ENCODE measurements around the gene CLTB.

The CLTB gene

DNA sequence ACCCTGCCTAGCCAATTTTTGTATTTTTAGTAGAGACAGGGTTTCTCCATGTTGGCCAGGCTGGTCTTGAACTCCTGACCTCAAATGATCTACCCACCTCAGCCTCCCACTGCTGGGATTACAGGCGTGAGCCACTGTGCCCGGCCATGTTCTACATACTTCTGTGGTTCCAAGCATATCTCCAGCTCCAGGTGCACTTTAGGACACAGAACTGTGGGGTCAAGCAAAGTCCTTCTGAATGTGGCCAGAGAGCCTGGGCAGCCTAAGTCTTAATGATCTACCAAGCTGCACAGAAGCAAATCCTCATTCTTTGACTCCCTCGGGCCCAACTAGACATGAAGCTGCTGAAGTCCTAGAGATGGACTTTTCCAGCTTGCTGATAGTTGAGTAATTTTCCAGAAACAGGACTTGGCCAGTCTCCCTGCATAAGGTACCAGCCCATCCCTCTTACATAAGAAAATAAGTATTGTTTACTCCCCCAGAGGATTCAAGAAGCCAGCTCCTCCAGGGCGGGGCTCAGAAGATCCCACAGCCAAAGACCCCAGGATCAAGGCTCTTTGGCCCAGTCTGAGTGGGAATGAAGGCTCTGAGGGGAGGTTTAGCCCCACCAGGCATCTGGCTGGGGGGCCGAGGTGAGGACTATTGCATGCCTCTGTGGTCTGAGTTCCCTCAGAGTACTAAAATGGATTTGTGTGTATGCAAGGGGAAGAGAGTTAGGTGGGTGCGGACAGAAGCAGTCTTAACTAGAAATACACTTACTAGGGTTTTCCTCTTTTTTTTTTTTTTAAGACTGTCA, 8.7 kb downstream of the CLTB start:
- DNase-seq (ENCODE audit: low spot score) (no peak), ATAC-seq (ENCODE audit: low read depth) (no peak)
- TF ChIP-seq, protein P1, sequence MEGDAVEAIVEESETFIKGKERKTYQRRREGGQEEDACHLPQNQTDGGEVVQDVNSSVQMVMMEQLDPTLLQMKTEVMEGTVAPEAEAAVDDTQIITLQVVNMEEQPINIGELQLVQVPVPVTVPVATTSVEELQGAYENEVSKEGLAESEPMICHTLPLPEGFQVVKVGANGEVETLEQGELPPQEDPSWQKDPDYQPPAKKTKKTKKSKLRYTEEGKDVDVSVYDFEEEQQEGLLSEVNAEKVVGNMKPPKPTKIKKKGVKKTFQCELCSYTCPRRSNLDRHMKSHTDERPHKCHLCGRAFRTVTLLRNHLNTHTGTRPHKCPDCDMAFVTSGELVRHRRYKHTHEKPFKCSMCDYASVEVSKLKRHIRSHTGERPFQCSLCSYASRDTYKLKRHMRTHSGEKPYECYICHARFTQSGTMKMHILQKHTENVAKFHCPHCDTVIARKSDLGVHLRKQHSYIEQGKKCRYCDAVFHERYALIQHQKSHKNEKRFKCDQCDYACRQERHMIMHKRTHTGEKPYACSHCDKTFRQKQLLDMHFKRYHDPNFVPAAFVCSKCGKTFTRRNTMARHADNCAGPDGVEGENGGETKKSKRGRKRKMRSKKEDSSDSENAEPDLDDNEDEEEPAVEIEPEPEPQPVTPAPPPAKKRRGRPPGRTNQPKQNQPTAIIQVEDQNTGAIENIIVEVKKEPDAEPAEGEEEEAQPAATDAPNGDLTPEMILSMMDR (IDR thresholded peaks at IDR 0.05; ENCODE audit: poor library complexity, severe bottlenecking): no peak
- no peak overlapping the region for H3K27ac ChIP-seq (ENCODE audit: poor library complexity, severe bottlenecking)
- no peaks in the 10 kb centered on the region for H3K9me3 ChIP-seq (ENCODE audit: severe bottlenecking)
- peaks cover 71% of the 10 kb centered on the region for H3K36me3 ChIP-seq (ENCODE audit: low read depth)
- no peak overlapping the region for H3K4me3 ChIP-seq (ENCODE audit: severe bottlenecking)
- H3K4me1 ChIP-seq (ENCODE audit: insufficient read depth, poor library complexity, severe bottlenecking): peaks cover 32% of the 10 kb centered on the region
- no peaks in the 10 kb centered on the region for H3K27me3 ChIP-seq (ENCODE audit: insufficient read depth, poor library complexity, severe bottlenecking)

DNA sequence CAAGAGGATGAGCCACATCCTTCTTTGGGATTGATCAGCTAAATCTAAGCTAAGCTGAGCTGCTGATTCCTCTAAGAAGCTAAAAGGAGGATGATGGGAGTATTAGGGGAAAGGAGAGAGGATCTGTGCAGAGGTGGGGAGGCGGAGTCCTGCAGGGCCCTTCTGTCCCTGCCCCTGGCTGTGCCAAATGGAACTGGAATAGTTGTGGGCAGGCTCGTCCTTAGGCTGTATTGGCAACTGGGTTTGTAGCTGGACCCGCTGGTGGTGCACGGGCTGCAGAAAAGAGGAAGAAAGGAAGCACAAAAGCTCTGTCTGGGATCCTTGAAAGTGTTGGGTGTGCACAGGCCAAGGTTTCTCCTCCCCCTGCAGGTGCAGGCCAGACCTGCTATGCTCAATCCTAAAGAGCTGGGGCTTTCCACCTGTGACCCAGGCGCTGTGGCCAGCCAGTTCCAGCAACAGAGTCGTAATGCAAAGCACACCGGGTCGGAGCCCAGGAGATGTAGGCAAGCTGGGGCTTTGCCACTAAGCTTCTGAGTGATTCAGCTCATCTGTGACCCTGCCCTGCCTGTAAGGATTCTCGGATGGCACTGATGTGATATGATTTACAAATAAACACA, 9.8 kb downstream of the CLTB start:
- ATAC-seq (ENCODE audit: low read depth): no peak
- Histone ChIP-seq H3K36me3 (ENCODE audit: low read depth) (peaks cover 74% of the 10 kb centered on the region), H3K4me1 (ENCODE audit: insufficient read depth, poor library complexity, severe bottlenecking) (peaks cover 25% of the 10 kb centered on the region), H3K27me3 (ENCODE audit: insufficient read depth, poor library complexity, severe bottlenecking) (no peaks in the 10 kb centered on the region), H3K4me3 (ENCODE audit: severe bottlenecking) (no peak overlapping the region), H3K9me3 (ENCODE audit: severe bottlenecking) (no peaks in the 10 kb centered on the region), H3K27ac (ENCODE audit: poor library complexity, severe bottlenecking) (no peak overlapping the region)
- TF ChIP-seq, protein P1 (IDR thresholded peaks at IDR 0.05; ENCODE audit: poor library complexity, severe bottlenecking): no peak
- DNase-seq (ENCODE audit: low spot score): no peak

DNA sequence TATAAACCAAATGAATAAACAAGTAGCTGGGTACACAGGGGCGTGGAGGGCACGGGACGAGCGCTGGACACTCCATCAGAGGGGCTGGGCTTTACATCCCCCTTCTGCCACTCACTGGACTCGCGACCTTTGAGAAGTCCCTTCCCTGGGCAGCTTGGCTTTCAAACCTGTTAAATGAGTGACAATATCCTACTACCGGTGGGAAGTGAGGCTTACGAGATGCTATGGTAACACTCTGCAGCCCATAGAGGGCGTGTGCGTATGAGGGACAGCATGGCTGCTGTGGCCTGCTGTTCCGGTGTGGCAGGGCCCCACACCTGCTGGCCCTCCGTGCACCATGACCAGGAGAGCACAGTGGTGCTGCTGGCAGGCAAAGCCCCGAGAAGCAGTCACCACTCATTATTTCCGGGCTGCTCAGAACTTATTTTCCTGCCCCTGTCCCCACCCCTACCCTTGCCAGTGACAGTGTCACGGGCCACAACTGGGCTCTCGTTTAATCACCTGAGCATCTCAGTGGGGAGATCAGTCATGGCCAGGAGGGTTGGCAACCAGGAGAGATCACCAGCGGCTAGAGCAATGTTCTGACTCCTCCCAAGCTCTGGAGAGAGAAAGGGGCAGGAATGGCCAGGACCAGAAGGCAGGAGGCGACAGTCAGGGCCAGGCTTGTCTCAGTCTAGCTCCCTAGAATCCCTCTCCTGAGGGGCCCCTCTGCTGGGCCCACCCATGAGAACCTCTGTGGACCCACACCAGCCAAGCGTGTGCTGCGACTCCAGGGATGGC, 10.5 kb downstream of the CLTB start:
- TF ChIP-seq, protein P1 (IDR thresholded peaks at IDR 0.05; ENCODE audit: poor library complexity, severe bottlenecking): peak; percentile 20
- H3K4me1 ChIP-seq (ENCODE audit: insufficient read depth, poor library complexity, severe bottlenecking): peaks cover 25% of the 10 kb centered on the region
- DNase-seq (ENCODE audit: low spot score): no peak
- peaks cover 74% of the 10 kb centered on the region for H3K36me3 ChIP-seq (ENCODE audit: low read depth)
- no peaks in the 10 kb centered on the region for H3K27me3 ChIP-seq (ENCODE audit: insufficient read depth, poor library complexity, severe bottlenecking)
- no peak for ATAC-seq (ENCODE audit: low read depth)
- H3K4me3 ChIP-seq (ENCODE audit: severe bottlenecking): no peak overlapping the region
- H3K9me3 ChIP-seq (ENCODE audit: severe bottlenecking): no peaks in the 10 kb centered on the region
- no peak overlapping the region for H3K27ac ChIP-seq (ENCODE audit: poor library complexity, severe bottlenecking)

DNA sequence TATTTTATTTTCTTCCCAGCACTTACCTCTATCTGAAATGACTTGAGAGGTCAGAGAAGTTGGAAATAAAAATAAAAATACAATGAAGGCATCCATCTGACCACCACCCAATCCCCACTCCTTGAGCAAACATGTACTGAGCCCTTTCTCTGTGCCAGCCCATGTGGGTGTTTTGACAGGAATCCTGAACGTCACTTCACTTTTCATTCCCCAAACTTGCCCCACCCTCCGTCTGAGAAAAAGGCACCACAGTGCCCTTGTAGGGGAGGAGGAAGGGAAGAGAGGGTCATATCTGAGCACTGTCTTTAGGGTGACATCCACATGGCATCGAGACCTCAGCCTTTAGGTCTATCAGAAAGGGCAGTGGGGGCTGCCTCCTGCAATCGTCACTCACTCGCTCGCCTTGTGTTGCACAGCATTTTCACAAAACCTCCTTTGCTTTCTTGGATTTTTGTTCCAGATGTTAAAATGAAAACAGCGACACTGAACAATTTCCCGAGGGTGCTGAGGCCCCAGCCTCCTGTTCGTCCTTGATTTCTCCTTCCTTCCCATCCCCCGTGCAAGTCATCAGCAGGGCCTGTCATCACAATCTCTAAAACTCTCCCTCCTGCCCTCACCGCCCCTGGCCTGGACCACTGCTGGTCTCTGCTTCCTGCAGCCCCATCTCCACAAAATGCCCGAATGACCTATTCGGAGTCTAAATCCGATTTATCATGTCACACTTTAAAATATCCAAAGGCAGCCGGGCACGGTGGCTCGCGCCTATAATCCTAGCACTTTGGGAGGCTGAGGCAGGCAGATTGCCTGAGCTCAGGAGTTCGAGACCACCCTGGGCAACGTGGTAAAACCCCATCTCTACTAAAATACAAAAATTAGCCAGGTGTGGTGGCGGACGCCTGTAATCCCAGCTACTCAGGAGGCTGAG, 14.8 kb downstream of the CLTB start:
- H3K36me3 ChIP-seq (ENCODE audit: low read depth): peaks cover 64% of the 10 kb centered on the region
- peaks cover 29% of the 10 kb centered on the region for H3K4me1 ChIP-seq (ENCODE audit: insufficient read depth, poor library complexity, severe bottlenecking)
- H3K4me3 ChIP-seq (ENCODE audit: severe bottlenecking): no peak overlapping the region
- H3K27me3 ChIP-seq (ENCODE audit: insufficient read depth, poor library complexity, severe bottlenecking): no peaks in the 10 kb centered on the region
- DNase-seq (ENCODE audit: low spot score) (no peak), ATAC-seq (ENCODE audit: low read depth) (peak; percentile 9; the same call in 2 of the 3 replicates)
- TF ChIP-seq, protein P1 (IDR thresholded peaks at IDR 0.05; ENCODE audit: poor library complexity, severe bottlenecking): no peak
- H3K27ac ChIP-seq (ENCODE audit: poor library complexity, severe bottlenecking): peak overlapping the region; percentile 75
- H3K9me3 ChIP-seq (ENCODE audit: severe bottlenecking): no peaks in the 10 kb centered on the region
